GM18498 (cell line): ENCODE results near the gene ACTR3C.
A peak's percentile ranks its signal among the peaks of the same experiment; 100 is the strongest.

Source experiments
- ATAC-seq: cut with Tn5 transposase; IDR thresholded peaks from one replicate; pipeline ENCODE4 v1.9.1; 2021; ENCODE audit warnings: mild to moderate bottlenecking, moderate library complexity; ENCODE audit not compliant: unreplicated experiment

Gene ACTR3C

GRCh38 chr7:150322833-150323681, at the start of gene ACTR3C, which contains the start of gene LRRC61:
Gene ACTR3C (minus strand): TSS chr7:150323545. CDS start chr7:150295296, 28,249 bp downstream.
Gene LRRC61 (plus strand): TSS chr7:150323355. CDS start chr7:150336862, 13,507 bp downstream.
- peak; percentile 74 for ATAC-seq

GRCh38 chr7:150372271-150373048, 49.1 kb upstream of the ACTR3C start:
- no peak for ATAC-seq

GRCh38 chr7:150371996-150372270, 48.6 kb upstream of the ACTR3C start:
- ATAC-seq, result no peak

GRCh38 chr7:150371131-150371995, 48.0 kb upstream of the ACTR3C start:
- no peak for ATAC-seq

- ATAC-seq, result no peak
Observed at GRCh38 chr7:150370612-150371071, 47.3 kb upstream of the ACTR3C start.

GRCh38 chr7:150369748-150370501, 46.6 kb upstream of the ACTR3C start:
- ATAC-seq, result no peak

- peak; percentile 45 for ATAC-seq
Observed at GRCh38 chr7:150368884-150369747, 45.8 kb upstream of the ACTR3C start.

- ATAC-seq, result peak; percentile 63
Observed at GRCh38 chr7:150368096-150368883, 44.9 kb upstream of the ACTR3C start, which contains the start of gene REPIN1. Gene REPIN1 (plus strand): TSS chr7:150368822. CDS start chr7:150369712, 890 bp downstream.

GRCh38 chr7:150367677-150368095, 44.3 kb upstream of the ACTR3C start:
- ATAC-seq, result no peak

GRCh38 chr7:150365673-150366398, 42.5 kb upstream of the ACTR3C start:
- no peak for ATAC-seq

GRCh38 chr7:150365194-150365593, 41.8 kb upstream of the ACTR3C start:
- ATAC-seq, result no peak

GRCh38 chr7:150363872-150364271, 40.5 kb upstream of the ACTR3C start:
- no peak for ATAC-seq

- ATAC-seq, result no peak
Observed at GRCh38 chr7:150363370-150363769, 40.0 kb upstream of the ACTR3C start.

GRCh38 chr7:150361807-150362621, 38.7 kb upstream of the ACTR3C start:
- ATAC-seq, result no peak

- no peak for ATAC-seq
Observed at GRCh38 chr7:150361402-150361801, 38.1 kb upstream of the ACTR3C start.

- ATAC-seq, result no peak
Observed at GRCh38 chr7:150360363-150361058, 37.2 kb upstream of the ACTR3C start.
